BJ (cell line): ENCODE results near the gene PALLD. TPM values are rescaled to one million over a fixed set of nuclear protein-coding genes. Genes with fewer than 3 reads are reported as not detected.

Experiments used
- CTCF ChIA-PET: fragments of 350-600 bp; formaldehyde crosslinking; extraction: SDS; loops from one replicate; lab custom pipeline; 2021; ENCODE audit warnings: antibody characterized with exemption, inconsistent platforms; lab: Yijun Ruan, JAX
- POLR2A ChIA-PET: fragments of 300-600 bp; sonication (Branson Sonifier 250); formaldehyde crosslinking; extraction: SDS; loops from one replicate; lab custom pipeline; 2021; ENCODE audit warnings: antibody characterized with exemption; lab: Charles Lee
- DNase-seq: peaks from one replicate; pipeline ENCODE4 v3.0.0-alpha.2; 2011; ENCODE audit warnings: low read depth
- H3K27me3 ChIP-seq: 2 replicates; pipeline ENCODE4 v1.6.0; 2011; ENCODE audit warnings: low read length; ENCODE audit not compliant: control insufficient read depth, insufficient read depth
- H3K36me3 ChIP-seq: 2 replicates; pipeline ENCODE4 v1.5.1; 2011; ENCODE audit warnings: low read length; ENCODE audit not compliant: control insufficient read depth, insufficient read depth
- H3K4me3 ChIP-seq: 2 replicates; pipeline ENCODE4 v1.5.1; 2011; ENCODE audit warnings: low read depth, mild to moderate bottlenecking, control low read depth, low read length
- polyA plus RNA-seq: library from polyadenylated mRNA; depleted of rRNA; stranded (reverse); fragments of >200 nt; gene quantifications from 2 replicates; pipeline ENCODE4 v1.2.3, GENCODE V29; 2011
- TF ChIP-seq, protein P1 (sequence below): IDR thresholded peaks from 2 replicates; pipeline ENCODE4 v1.5.1; 2011; ENCODE audit warnings: low read depth, mild to moderate bottlenecking, control low read depth, inconsistent platforms, low read length, moderate library complexity; ENCODE audit not compliant: insufficient read depth

The PALLD gene
- polyA plus RNA-seq, 1 experiment: 30.3 TPM

DNA sequence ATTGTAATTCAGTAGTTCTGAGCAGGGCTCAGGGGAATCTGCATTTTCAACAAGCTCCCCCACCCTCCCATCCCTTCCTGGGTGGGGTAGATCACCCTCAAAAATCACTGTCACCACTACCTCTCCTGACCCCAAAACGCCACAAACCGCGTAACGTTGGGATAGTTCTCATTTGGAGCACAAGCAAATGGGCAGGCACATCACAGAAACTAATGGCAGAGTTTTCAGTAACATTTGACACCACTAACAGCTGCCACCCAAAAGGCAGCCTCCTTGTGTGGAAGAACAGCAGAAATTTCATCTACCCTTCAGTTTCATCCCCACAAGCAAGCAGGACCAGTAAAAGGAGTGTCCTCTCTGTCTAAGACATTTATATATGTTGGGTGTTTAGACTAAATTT lies 132.7 kb downstream of the PALLD start:
- Histone ChIP-seq H3K27me3 (peaks cover 11% of the 10 kb centered on the region), H3K36me3 (no peaks in the 10 kb centered on the region), H3K4me3 (no peak overlapping the region)
- TF ChIP-seq, protein P1, sequence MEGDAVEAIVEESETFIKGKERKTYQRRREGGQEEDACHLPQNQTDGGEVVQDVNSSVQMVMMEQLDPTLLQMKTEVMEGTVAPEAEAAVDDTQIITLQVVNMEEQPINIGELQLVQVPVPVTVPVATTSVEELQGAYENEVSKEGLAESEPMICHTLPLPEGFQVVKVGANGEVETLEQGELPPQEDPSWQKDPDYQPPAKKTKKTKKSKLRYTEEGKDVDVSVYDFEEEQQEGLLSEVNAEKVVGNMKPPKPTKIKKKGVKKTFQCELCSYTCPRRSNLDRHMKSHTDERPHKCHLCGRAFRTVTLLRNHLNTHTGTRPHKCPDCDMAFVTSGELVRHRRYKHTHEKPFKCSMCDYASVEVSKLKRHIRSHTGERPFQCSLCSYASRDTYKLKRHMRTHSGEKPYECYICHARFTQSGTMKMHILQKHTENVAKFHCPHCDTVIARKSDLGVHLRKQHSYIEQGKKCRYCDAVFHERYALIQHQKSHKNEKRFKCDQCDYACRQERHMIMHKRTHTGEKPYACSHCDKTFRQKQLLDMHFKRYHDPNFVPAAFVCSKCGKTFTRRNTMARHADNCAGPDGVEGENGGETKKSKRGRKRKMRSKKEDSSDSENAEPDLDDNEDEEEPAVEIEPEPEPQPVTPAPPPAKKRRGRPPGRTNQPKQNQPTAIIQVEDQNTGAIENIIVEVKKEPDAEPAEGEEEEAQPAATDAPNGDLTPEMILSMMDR: no peak
- POLR2A ChIA-PET: no interaction called here
- no peak for DNase-seq
- CTCF ChIA-PET: no interaction called here

DNA sequence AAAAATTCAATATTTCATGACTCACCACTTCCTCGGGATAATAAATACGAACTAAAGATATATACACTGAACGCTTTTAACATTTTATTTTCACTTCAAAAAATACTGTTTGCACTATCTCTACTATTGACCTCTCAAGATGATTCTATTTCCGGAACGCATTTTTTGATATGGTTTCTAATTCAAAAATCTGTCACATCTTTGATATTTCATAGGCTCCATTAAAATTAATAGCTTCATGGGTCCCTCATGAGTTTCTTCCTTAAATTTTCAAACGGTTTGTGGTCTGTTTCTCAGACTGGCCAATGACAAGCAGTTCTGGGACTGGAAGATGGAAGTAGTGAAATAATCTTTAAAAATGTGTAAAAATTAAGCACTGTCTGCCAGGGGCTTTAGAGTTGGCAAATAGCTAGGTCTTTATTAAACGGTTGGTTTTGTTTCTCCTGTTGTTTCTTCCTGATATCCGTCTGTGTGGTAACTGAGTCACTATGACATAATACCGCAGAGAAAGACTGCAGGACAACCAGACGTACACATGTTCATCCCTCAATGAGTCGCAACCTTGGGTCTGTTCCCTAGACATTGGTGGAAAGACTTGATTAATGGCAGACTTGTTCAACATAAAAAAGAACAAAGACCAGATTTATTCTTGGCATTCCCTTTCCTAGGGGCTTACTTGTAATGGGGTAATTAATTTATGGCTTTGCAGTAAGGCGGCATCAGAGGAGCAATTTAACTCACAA lies 133.8 kb downstream of the PALLD start:
- TF ChIP-seq, protein P1: no peak
- Histone ChIP-seq H3K36me3 (no peaks in the 10 kb centered on the region), H3K4me3 (no peak overlapping the region), H3K27me3 (peaks cover 11% of the 10 kb centered on the region)
- ChIA-PET POLR2A (interaction anchor here (0.5 to 0.6 kb wide), 3 partner anchors 52 to 165 kb away, joined by 3 to 12 read pairs (median 3); no protein-coding TSS in a partner anchor), CTCF (interaction anchor here (0.6 to 1.7 kb wide), 6 partner anchors 8 to 285 kb away, joined by 3 to 7 read pairs (median 3); no protein-coding TSS in a partner anchor)
- DNase-seq: no peak

DNA sequence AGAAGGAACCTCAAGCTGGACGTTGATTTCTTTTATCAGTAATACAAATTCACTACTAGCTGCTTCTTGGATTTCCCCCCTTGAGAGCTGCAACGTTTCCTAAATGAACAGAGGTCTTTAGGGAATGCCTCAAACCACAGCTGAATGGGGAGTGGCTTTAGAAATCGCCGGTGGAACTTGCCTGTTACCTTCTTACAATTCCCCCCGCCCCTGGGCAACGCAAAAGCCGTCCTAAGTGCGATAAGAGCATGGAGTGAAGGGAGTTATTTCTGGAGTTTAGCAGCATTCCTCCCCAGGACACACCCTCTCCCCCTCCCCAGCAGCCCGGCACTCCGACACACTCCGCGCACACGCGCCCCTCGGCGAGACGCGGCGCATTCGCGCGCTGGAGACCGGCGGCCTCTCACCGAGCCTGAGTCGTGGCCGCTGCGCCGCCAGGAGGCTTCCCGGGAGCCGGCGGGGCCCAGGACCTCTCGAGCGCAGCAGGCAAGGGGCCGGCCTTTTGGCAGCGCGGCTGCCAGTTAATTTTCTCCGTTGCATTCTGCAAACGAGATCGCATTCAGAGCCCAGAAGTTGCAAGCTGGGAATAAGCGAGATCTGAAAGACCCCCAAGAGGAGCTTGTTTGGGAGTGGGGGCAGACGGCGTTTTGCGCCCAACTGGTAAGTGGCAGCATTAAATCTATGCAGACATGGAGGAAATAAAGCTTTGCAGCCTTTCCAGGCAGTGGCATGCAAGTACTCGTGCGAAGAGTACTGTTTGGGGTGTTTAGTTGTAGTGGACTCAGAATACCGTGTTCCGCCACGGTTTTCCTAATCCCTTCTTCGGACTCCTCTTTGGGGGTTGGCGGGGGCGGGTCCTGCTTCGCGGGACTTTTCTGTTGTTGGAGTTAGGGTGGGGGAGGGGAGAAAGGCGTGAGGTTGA lies 134.7 kb downstream of the PALLD start:
- CTCF ChIA-PET: interaction anchor here (0.6 to 1.7 kb wide), 8 partner anchors 9 to 284 kb away, joined by 3 to 7 read pairs (median 3); no protein-coding TSS in a partner anchor
- Histone ChIP-seq H3K27me3 (peaks cover 11% of the 10 kb centered on the region), H3K36me3 (no peaks in the 10 kb centered on the region), H3K4me3 (peak overlapping the region; percentile 35)
- DNase-seq: no peak
- TF ChIP-seq, protein P1: peak; percentile 38
- POLR2A ChIA-PET: interaction anchor here (0.5 to 0.6 kb wide), 3 partner anchors 52 to 165 kb away, joined by 3 to 12 read pairs (median 3); no protein-coding TSS in a partner anchor

DNA sequence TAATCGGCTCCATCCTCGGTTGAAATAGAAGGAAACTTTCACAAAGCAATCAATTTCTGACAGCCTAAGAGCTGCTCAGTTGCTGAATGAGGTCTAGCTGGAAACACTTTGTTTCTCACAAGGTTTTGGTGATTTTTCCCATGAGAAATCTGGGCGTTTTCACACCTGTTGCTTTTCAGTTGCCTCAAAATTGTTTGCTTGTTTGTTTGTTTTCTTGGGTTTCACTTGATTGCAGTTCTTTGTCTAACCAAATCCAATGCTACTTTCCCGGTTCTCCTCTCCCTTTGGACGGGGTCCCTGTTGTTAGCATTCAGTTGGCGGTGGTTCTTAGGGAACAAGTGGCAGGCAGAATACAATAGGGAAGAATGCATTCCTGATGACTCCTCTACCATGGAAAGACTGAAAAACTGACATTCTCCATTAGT lies 135.5 kb downstream of the PALLD start:
- ChIA-PET POLR2A (no interaction called here), CTCF (interaction anchor here (0.8 to 2.5 kb wide), 6 partner anchors 10 to 283 kb away, joined by 3 to 14 read pairs (median 4); no protein-coding TSS in a partner anchor)
- TF ChIP-seq, protein P1: no peak
- Histone ChIP-seq H3K27me3 (peaks cover 11% of the 10 kb centered on the region), H3K36me3 (no peaks in the 10 kb centered on the region), H3K4me3 (no peak overlapping the region)
- DNase-seq: no peak
